Natural killer cell (primary cell): ENCODE data around the gene PCYOX1L. TPM values are rescaled to one million over a fixed set of nuclear protein-coding genes. Genes with fewer than 3 reads are reported as not detected.

Experiments
- ATAC-seq, 3 donors: fragments of 150-1000 bp in 2 of 3; fragments of 200-7000 bp in 1 of 3; cut with Tn5 transposase; 1 replicate in 1 of 3; 2 replicates in 2 of 3; pipeline ENCODE4 v1.10.0; 2021; ENCODE audit warnings: mild to moderate bottlenecking in 2 of 3, moderate library complexity in 2 of 3
- DNase-seq, 2 donors: peaks; one replicate each; pipeline versions ENCODE4 v3.0.0 to v3.0.0-alpha.2; 2013 to 2021; ENCODE audit warnings: mixed read lengths in 1 of 2
- H3K27ac ChIP-seq: one replicate; pipeline ENCODE4 v1.5.1; 2013; ENCODE audit warnings: mild to moderate bottlenecking, low read length
- H3K27me3 ChIP-seq: one replicate; pipeline ENCODE4 v1.6.1; 2013; ENCODE audit warnings: low read length; ENCODE audit not compliant: control insufficient read depth, insufficient read depth
- H3K36me3 ChIP-seq: one replicate; pipeline ENCODE4 v1.6.1; 2013; ENCODE audit warnings: low read length; ENCODE audit not compliant: control insufficient read depth, insufficient read depth
- H3K4me1 ChIP-seq: one replicate; pipeline ENCODE4 v1.6.1; 2013; ENCODE audit warnings: low read length; ENCODE audit not compliant: control insufficient read depth, insufficient read depth
- H3K4me3 ChIP-seq: one replicate; pipeline ENCODE4 v1.5.1; 2013; ENCODE audit warnings: low read length
- H3K9me3 ChIP-seq: one replicate; pipeline ENCODE4 v1.6.1; 2013; ENCODE audit warnings: low read length; ENCODE audit not compliant: control insufficient read depth, insufficient read depth
- H3K27ac Mint-ChIP-seq, 2 donors: one replicate each; pipeline ENCODE4 v1.8.0; 2022; ENCODE audit warnings: mild to moderate bottlenecking in 2 of 2, mixed read lengths in 2 of 2, moderate library complexity in 1 of 2
- H3K27me3 Mint-ChIP-seq, 2 donors: one replicate each; pipeline ENCODE4 v1.8.0; 2022; ENCODE audit warnings: low read depth in 2 of 2, mixed read lengths in 2 of 2
- H3K36me3 Mint-ChIP-seq: one replicate; pipeline ENCODE4 v1.8.0; 2022; ENCODE audit warnings: mixed read lengths
- H3K4me1 Mint-ChIP-seq, 2 donors: one replicate each; pipeline ENCODE4 v1.8.0; 2022; ENCODE audit warnings: mixed read lengths in 2 of 2
- H3K4me3 Mint-ChIP-seq: one replicate; pipeline ENCODE4 v1.8.0; 2022; ENCODE audit warnings: mild to moderate bottlenecking, moderate library complexity, mixed read lengths
- H3K9me3 Mint-ChIP-seq, 2 donors: one replicate each; pipeline ENCODE4 v1.8.0; 2022; ENCODE audit warnings: mixed read lengths in 2 of 2
- WGBS: methylation state at CpG from one replicate; pipeline ENCODE4 v1.1.7; 2013; ENCODE audit warnings: missing lambda C conversion rate; ENCODE audit not compliant: insufficient coverage; 5-methylcytosine and 5-hydroxymethylcytosine counted together
- intact Hi-C: fragments of 100-400 bp; cut with micrococcal nuclease; formaldehyde crosslinking; loops from one replicate; pipeline ENCODE4 v1.14.2; 2022
- total RNA-seq, 4 donors: library from RNA; stranded (reverse); fragments of 120-200 nt in 1 of 4; gene quantifications; one replicate each; pipeline versions ENCODE4 v1.2.3 to v1.2.4, GENCODE V29; 2013 to 2022
- TF ChIP-seq, protein P1 (sequence below): fragments of 200-600 bp; IDR thresholded peaks from one replicate; pipeline ENCODE4 v1.8.0; 2022; ENCODE audit warnings: antibody characterized with exemption

The PCYOX1L gene
- total RNA-seq, 3 donors from 2014 or later (not counting 1 experiment from before 2014, with no cell fraction given) = 16.6 to 18.1 (median 16.8) TPM

DNA sequence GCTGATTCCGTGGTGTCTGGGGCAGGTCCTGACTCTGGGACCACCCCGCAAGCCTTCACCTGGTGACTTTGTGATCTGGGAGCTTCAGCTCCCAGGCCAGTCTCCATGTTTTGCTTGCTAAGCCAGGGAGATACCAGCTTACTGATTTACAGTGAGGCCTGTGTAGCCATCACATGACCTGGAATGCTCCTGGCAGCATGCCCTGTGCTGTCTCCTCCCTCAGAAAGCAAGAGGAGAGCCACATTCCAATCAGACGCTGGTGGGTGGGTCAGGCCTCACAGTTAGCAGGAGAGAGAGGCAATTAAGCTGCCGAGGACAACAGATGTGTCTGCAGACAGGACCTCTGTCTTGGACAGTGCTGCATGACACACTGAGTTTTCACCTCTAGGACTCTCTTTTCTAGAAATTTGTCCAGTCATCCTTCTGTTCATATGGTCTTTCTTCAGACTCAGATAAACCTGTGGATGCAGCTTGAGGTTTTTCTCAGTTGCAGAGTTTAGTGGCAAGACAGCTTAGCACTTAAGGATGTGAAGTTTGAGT lies 37.0 kb upstream of the PCYOX1L start:
- Histone ChIP-seq H3K27me3 (no peaks in the 10 kb centered on the region), H3K27ac (no peak overlapping the region), H3K9me3 (no peaks in the 10 kb centered on the region), H3K4me1 (no peaks in the 10 kb centered on the region), H3K36me3 (no peaks in the 10 kb centered on the region), H3K4me3 (no peak overlapping the region)
- 57% methylated on average over 4 of the region's 4 CpGs for WGBS
- Mint-ChIP-seq H3K36me3 (no peaks in the 10 kb centered on the region), H3K27ac (no peak overlapping the region), H3K9me3 (no peaks in the 10 kb centered on the region), H3K4me3 (no peak overlapping the region), H3K27me3 (no peaks in the 10 kb centered on the region), H3K4me1 (no peaks in the 10 kb centered on the region)
- DNase-seq (no peak), ATAC-seq (no peak)
- intact Hi-C loops = no loop called here
- TF ChIP-seq, protein P1, sequence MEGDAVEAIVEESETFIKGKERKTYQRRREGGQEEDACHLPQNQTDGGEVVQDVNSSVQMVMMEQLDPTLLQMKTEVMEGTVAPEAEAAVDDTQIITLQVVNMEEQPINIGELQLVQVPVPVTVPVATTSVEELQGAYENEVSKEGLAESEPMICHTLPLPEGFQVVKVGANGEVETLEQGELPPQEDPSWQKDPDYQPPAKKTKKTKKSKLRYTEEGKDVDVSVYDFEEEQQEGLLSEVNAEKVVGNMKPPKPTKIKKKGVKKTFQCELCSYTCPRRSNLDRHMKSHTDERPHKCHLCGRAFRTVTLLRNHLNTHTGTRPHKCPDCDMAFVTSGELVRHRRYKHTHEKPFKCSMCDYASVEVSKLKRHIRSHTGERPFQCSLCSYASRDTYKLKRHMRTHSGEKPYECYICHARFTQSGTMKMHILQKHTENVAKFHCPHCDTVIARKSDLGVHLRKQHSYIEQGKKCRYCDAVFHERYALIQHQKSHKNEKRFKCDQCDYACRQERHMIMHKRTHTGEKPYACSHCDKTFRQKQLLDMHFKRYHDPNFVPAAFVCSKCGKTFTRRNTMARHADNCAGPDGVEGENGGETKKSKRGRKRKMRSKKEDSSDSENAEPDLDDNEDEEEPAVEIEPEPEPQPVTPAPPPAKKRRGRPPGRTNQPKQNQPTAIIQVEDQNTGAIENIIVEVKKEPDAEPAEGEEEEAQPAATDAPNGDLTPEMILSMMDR = no peak

DNA sequence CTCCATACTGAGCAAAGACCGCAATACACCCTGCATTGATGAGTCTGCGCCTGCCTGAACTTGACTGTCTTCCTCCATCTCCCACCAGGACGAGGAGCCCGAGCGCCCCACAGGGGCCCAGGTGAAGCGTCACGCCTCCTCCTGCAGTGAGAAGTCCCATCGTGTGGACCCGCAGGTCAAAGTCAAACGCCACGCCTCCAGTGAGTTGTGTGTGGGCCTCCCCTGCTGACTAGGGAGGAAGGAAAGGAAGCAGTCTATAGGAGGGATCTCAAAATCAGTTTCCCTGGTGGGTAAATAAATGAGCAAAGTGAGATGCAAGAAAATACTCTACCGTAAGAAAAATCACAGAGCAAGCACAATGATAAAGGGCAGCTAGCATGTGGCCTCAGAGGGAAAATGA lies 35.3 kb upstream of the PCYOX1L start:
- H3K4me3 ChIP-seq = no peak overlapping the region
- no peaks in the 10 kb centered on the region for H3K4me1 Mint-ChIP-seq
- no peaks in the 10 kb centered on the region for H3K9me3 Mint-ChIP-seq
- no peak overlapping the region for H3K4me3 Mint-ChIP-seq
- H3K27me3 Mint-ChIP-seq = no peaks in the 10 kb centered on the region
- ATAC-seq = no peak
- no peaks in the 10 kb centered on the region for H3K4me1 ChIP-seq
- DNase-seq = no peak
- TF ChIP-seq, protein P1 = no peak
- intact Hi-C loops = no loop called here
- H3K27ac Mint-ChIP-seq = no peak overlapping the region
- H3K9me3 ChIP-seq = no peaks in the 10 kb centered on the region
- H3K36me3 Mint-ChIP-seq = no peaks in the 10 kb centered on the region
- WGBS = 93% methylated on average over 12 of the region's 12 CpGs
- H3K27me3 ChIP-seq = no peaks in the 10 kb centered on the region
- no peaks in the 10 kb centered on the region for H3K36me3 ChIP-seq
- no peak overlapping the region for H3K27ac ChIP-seq

DNA sequence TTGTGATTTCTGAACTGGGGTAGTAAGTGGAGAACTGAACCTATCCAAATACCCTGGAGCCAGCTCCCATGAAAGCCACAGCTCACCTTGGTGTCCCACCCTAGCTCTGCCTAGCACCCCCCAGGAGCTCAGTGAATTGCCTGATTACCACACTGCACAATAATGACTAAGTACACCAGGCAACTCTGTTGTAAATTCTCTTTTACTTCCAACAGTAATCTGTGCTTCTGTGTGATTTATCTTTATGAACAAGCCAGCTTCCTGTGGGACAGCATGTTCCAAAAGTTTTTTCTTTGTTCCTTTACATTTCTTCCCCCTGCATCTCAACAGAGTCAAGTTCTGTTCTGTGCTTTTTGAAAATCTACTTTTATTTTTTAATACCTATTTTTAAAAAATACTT lies 34.6 kb upstream of the PCYOX1L start:
- TF ChIP-seq, protein P1 = no peak
- no peak overlapping the region for H3K4me3 ChIP-seq

DNA sequence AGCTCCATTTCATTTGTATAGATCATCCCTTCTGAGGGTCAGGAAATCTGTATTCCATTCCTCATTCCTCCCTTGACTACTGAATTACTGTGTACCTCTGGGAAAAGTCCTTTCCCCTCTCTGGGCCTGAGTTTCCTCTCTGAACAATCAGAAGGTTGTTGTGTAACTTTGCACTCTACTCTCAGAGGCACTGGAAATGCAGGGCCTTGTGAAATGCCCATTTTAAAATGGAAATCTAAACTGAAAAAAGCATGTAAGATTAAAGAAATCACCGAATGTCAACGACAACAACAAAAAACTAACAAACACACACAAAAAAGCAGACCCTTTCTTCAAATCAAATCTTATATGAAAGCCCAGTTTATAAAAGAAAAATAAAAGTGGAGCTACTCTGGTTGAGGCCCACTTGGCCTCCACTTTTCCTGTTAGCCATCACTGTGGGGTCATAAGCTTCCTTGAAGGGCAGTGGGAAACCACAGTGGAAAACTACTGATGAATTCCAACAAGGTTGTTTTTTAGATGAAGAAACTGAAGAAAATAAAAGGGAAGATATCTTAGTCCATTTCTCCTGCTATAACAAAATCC lies 34.1 kb upstream of the PCYOX1L start:
- H3K27ac Mint-ChIP-seq = no peak overlapping the region
- H3K9me3 Mint-ChIP-seq = no peaks in the 10 kb centered on the region
- intact Hi-C loops = no loop called here
- H3K4me1 ChIP-seq = no peaks in the 10 kb centered on the region
- no peak overlapping the region for H3K27ac ChIP-seq
- H3K27me3 Mint-ChIP-seq = no peaks in the 10 kb centered on the region
- TF ChIP-seq, protein P1 = no peak
- H3K27me3 ChIP-seq = no peaks in the 10 kb centered on the region
- no peak for ATAC-seq
- 100% methylated on average over 1 of the region's 2 CpGs for WGBS
- no peak overlapping the region for H3K4me3 ChIP-seq
- no peaks in the 10 kb centered on the region for H3K9me3 ChIP-seq
- H3K4me1 Mint-ChIP-seq = no peaks in the 10 kb centered on the region
- DNase-seq = no peak
- no peaks in the 10 kb centered on the region for H3K36me3 ChIP-seq
- no peaks in the 10 kb centered on the region for H3K36me3 Mint-ChIP-seq
- H3K4me3 Mint-ChIP-seq = no peak overlapping the region

More for the DNA sequence above, 34.6 kb upstream of the PCYOX1L start:
- no peaks in the 10 kb centered on the region for H3K9me3 Mint-ChIP-seq
- no peak for DNase-seq
- H3K4me1 ChIP-seq = no peaks in the 10 kb centered on the region
- no peaks in the 10 kb centered on the region for H3K4me1 Mint-ChIP-seq
- no peaks in the 10 kb centered on the region for H3K36me3 ChIP-seq
- no peaks in the 10 kb centered on the region for H3K9me3 ChIP-seq
- H3K27ac ChIP-seq = no peak overlapping the region
- ATAC-seq = no peak
- H3K27ac Mint-ChIP-seq = no peak overlapping the region
- intact Hi-C loops = no loop called here
- no peaks in the 10 kb centered on the region for H3K27me3 Mint-ChIP-seq
- H3K4me3 Mint-ChIP-seq = no peak overlapping the region
- no peaks in the 10 kb centered on the region for H3K27me3 ChIP-seq
- no peaks in the 10 kb centered on the region for H3K36me3 Mint-ChIP-seq
